ENCODE data around the gene KATNA1.

GRCh38 chr6:149593408-149593807, 55.1 kb downstream of the KATNA1 start:
- TF ChIP-seq EGR1 (IDR thresholded peaks at IDR 0.05; ENCODE audit: low read depth), result no peak
- no peak for TF ChIP-seq CTCF (IDR thresholded peaks at IDR 0.05 in 2 of 3, conservative IDR thresholded peaks at IDR 0.05 in 1 of 3; ENCODE audit: borderline replicate concordance in 1 of 3, insufficient read depth in 1 of 3, low read depth in 2 of 3, low read length in 2 of 3)
- no peak for TF ChIP-seq FOSL1 (IDR thresholded peaks at IDR 0.05; ENCODE audit: low read depth)
- TF ChIP-seq REST (IDR thresholded peaks at IDR 0.05; ENCODE audit: low read depth), result no peak
- TF ChIP-seq EZH2 (IDR thresholded peaks at IDR 0.05), result no peak
- TF ChIP-seq ZBTB33 (IDR thresholded peaks at IDR 0.05; ENCODE audit: extremely low read depth, insufficient replicate concordance, low read length), result no peak
- no peak for TF ChIP-seq POLR2A (IDR thresholded peaks at IDR 0.05; ENCODE audit: borderline replicate concordance, extremely low read depth, insufficient read depth, insufficient read length)
- TF ChIP-seq SIN3A (IDR thresholded peaks at IDR 0.05; ENCODE audit: low read depth), result no peak
- TF ChIP-seq RAD21 (IDR thresholded peaks at IDR 0.05; ENCODE audit: low read depth), result no peak
